PC-3 (cell line): ENCODE results near the gene CDK15. TPM values are rescaled to one million over a fixed set of nuclear protein-coding genes. Genes with fewer than 3 reads are reported as not detected.

Source experiments
- ATAC-seq: fragments of 200-7000 bp; cut with Tn5 transposase; 2 replicates; pipeline ENCODE4 v1.9.1; 2020; ENCODE audit warnings: mild to moderate bottlenecking, moderate library complexity
- BruUV-seq: library from RNA; stranded (reverse); fragments of 400-500 nt; replicated peaks from 2 replicates; lab custom pipeline; 2021; lab: Mats Ljungman, UMichigan
- CTCF ChIA-PET: fragments of 300-600 bp; sonication (Branson Sonifier 250); formaldehyde crosslinking; loops from one replicate; lab custom pipeline; 2022; ENCODE audit warnings: antibody characterized with exemption; lab: Charles Lee
- POLR2A ChIA-PET: fragments of 300-600 bp; sonication (Branson Sonifier 250); formaldehyde crosslinking; loops from one replicate; lab custom pipeline; 2022; ENCODE audit warnings: antibody characterized with exemption; ENCODE audit not compliant: unreplicated experiment; lab: Charles Lee
- DNase-seq: peaks from one replicate; pipeline ENCODE4 v3.0.0-alpha.2; 2015
- H2AFZ ChIP-seq: fragments of 300-600 bp; sonication (generic); 2 replicates; pipeline ENCODE4 v1.6.0; 2016; ENCODE audit warnings: antibody characterized with exemption, low read length
- H3F3A ChIP-seq: fragments of 300-600 bp; sonication (generic); one replicate; pipeline ENCODE4 v1.6.0; 2017; ENCODE audit warnings: antibody characterized with exemption, low read length, control low read depth, mild to moderate bottlenecking; ENCODE audit not compliant: unreplicated experiment
- H3K27ac ChIP-seq: fragments of 300-600 bp; sonication (generic); 2 replicates; pipeline ENCODE4 v1.5.1; 2016; ENCODE audit warnings: mild to moderate bottlenecking, low read length
- H3K27me3 ChIP-seq: fragments of 300-600 bp; sonication (generic); 2 replicates; pipeline ENCODE4 v1.6.1; 2016; ENCODE audit warnings: low read length, mixed read lengths
- H3K36me3 ChIP-seq: fragments of 300-600 bp; sonication (generic); 2 replicates; pipeline ENCODE4 v1.6.1; 2016; ENCODE audit warnings: low read depth, mixed run types, low read length, mixed read lengths
- H3K4me1 ChIP-seq: fragments of 300-600 bp; sonication (generic); 2 replicates; pipeline ENCODE4 v1.5.1; 2016; ENCODE audit warnings: low read length; ENCODE audit not compliant: insufficient read depth
- H3K4me2 ChIP-seq: fragments of 300-600 bp; sonication (generic); 2 replicates; pipeline ENCODE4 v1.6.0; 2016; ENCODE audit warnings: low read length
- H3K4me3 ChIP-seq: fragments of 300-600 bp; sonication (generic); 2 replicates; pipeline ENCODE4 v1.5.1; 2016; ENCODE audit warnings: mild to moderate bottlenecking, low read length, mixed read lengths
- H3K79me2 ChIP-seq: fragments of 300-600 bp; sonication (generic); 2 replicates; pipeline ENCODE4 v1.6.1; 2017; ENCODE audit warnings: low read length, mixed read lengths
- H3K9ac ChIP-seq: fragments of 300-600 bp; sonication (generic); 2 replicates; pipeline ENCODE4 v1.6.0; 2016; ENCODE audit warnings: mild to moderate bottlenecking, low read length
- H3K9me2 ChIP-seq: fragments of 300-600 bp; sonication (generic); replicated peaks from 2 replicates; pipeline ENCODE4 v1.6.1; 2016; ENCODE audit warnings: mixed run types, low read length, mixed read lengths
- H3K9me3 ChIP-seq: fragments of 300-600 bp; sonication (generic); 2 replicates; pipeline ENCODE4 v1.6.1; 2016; ENCODE audit warnings: low read length, mixed read lengths
- H4K20me1 ChIP-seq: fragments of 300-600 bp; sonication (generic); 2 replicates; pipeline ENCODE4 v1.6.1; 2016; ENCODE audit warnings: low read length, mixed read lengths
- CTCF ChIP-seq: fragments of 300-600 bp; sonication (generic); conservative IDR thresholded peaks from 2 replicates; pipeline ENCODE4 v1.5.1; 2017; ENCODE audit warnings: antibody characterized with exemption, low read depth, mild to moderate bottlenecking, low read length
- EZH2 ChIP-seq: fragments of 300-600 bp; sonication (generic); IDR thresholded peaks from one replicate; pipeline ENCODE4 v1.6.1; 2017; ENCODE audit warnings: antibody characterized with exemption, mild to moderate bottlenecking, low read length; ENCODE audit not compliant: unreplicated experiment
- EZH2phosphoT487 ChIP-seq: fragments of 300-600 bp; sonication (generic); IDR thresholded peaks from 2 replicates; pipeline ENCODE4 v1.6.1; 2018; ENCODE audit warnings: mild to moderate bottlenecking, antibody characterized with exemption, low read length, borderline replicate concordance
- intact Hi-C: fragments of 100-400 bp; cut with micrococcal nuclease; formaldehyde crosslinking; loops from 2 replicates; pipeline ENCODE4 v1.9.0; 2023
- total RNA-seq: library from RNA; depleted of rRNA; stranded (reverse); fragments of >200 nt; gene quantifications from 2 replicates; pipeline ENCODE4 v1.2.3, GENCODE V29; 2014

The CDK15 gene
- total RNA-seq, 1 experiment from 2014 or later, result 2.4 TPM

GRCh38 chr2:201918616-201919307 lies 112.4 kb downstream of the CDK15 start:
- no peaks in the 10 kb centered on the region for H3F3A ChIP-seq
- H3K27me3 ChIP-seq, result peaks cover 6% of the 10 kb centered on the region
- ChIA-PET POLR2A (no interaction called here), CTCF (no interaction called here)
- no peak overlapping the region for H3K27ac ChIP-seq
- no peaks in the 10 kb centered on the region for H3K4me1 ChIP-seq
- H3K4me3 ChIP-seq, result no peak overlapping the region
- intact Hi-C loops, result no loop called here
- H3K9ac ChIP-seq, result no peak overlapping the region
- H3K79me2 ChIP-seq, result no peaks in the 10 kb centered on the region
- BruUV-seq, result no TSS peak
- no peaks in the 10 kb centered on the region for H3K9me3 ChIP-seq
- TF ChIP-seq EZH2phosphoT487, result no peak
- no peak overlapping the region for H3K4me2 ChIP-seq
- no peaks in the 10 kb centered on the region for H3K36me3 ChIP-seq
- no peak overlapping the region for H2AFZ ChIP-seq
- no peaks in the 10 kb centered on the region for H3K9me2 ChIP-seq
- ATAC-seq (no peak), DNase-seq (no peak)
- no peaks in the 10 kb centered on the region for H4K20me1 ChIP-seq

GRCh38 chr2:201919308-201919634 lies 112.9 kb downstream of the CDK15 start:
- H3K9me3 ChIP-seq, result no peaks in the 10 kb centered on the region
- DNase-seq, result no peak
- H3K4me2 ChIP-seq, result no peak overlapping the region
- H3K4me3 ChIP-seq, result no peak overlapping the region
- no TSS peak for BruUV-seq
- CTCF ChIA-PET, result no interaction called here
- intact Hi-C loops, result no loop called here
- H3K27ac ChIP-seq, result no peak overlapping the region
- peaks cover 6% of the 10 kb centered on the region for H3K27me3 ChIP-seq
- H3F3A ChIP-seq, result no peaks in the 10 kb centered on the region
- no peaks in the 10 kb centered on the region for H4K20me1 ChIP-seq
- no peak for ATAC-seq
- no peaks in the 10 kb centered on the region for H3K9me2 ChIP-seq
- H3K36me3 ChIP-seq, result no peaks in the 10 kb centered on the region
- H2AFZ ChIP-seq, result no peak overlapping the region
- TF ChIP-seq EZH2phosphoT487 (no peak), CTCF (no peak), EZH2 (no peak)
- no peaks in the 10 kb centered on the region for H3K4me1 ChIP-seq
- POLR2A ChIA-PET, result no interaction called here
- no peaks in the 10 kb centered on the region for H3K79me2 ChIP-seq
- H3K9ac ChIP-seq, result no peak overlapping the region

GRCh38 chr2:201923436-201924328 lies 117.3 kb downstream of the CDK15 start:
- Histone ChIP-seq H3K4me3 (no peak overlapping the region), H3K9me3 (no peaks in the 10 kb centered on the region), H4K20me1 (no peaks in the 10 kb centered on the region), H3K9ac (no peak overlapping the region), H3K4me2 (no peak overlapping the region), H3F3A (no peaks in the 10 kb centered on the region), H3K79me2 (no peaks in the 10 kb centered on the region), H3K27ac (no peak overlapping the region), H3K9me2 (no peaks in the 10 kb centered on the region), H2AFZ (no peak overlapping the region), H3K27me3 (peaks cover 9% of the 10 kb centered on the region), H3K36me3 (no peaks in the 10 kb centered on the region), H3K4me1 (no peaks in the 10 kb centered on the region)
- BruUV-seq, result no TSS peak
- ATAC-seq (no peak), DNase-seq (no peak)
- ChIA-PET POLR2A (no interaction called here), CTCF (no interaction called here)
- TF ChIP-seq EZH2phosphoT487 (no peak), EZH2 (no peak), CTCF (no peak)
- intact Hi-C loops, result no loop called here
